CD4-positive, alpha-beta T cell treated with Interleukin-12 subunit alpha and Interleukin-12 subunit beta, for 1 hour (primary cell): ENCODE data around the gene EXOC4.

Experiments
- DNase-seq: peaks from one replicate; pipeline ENCODE4 v3.0.0-alpha.2; 2020

EXOC4 gene

GRCh38 chr7:133504825-133505224 is 251.9 kb downstream of the EXOC4 start:
- DNase-seq: no peak

DNA sequence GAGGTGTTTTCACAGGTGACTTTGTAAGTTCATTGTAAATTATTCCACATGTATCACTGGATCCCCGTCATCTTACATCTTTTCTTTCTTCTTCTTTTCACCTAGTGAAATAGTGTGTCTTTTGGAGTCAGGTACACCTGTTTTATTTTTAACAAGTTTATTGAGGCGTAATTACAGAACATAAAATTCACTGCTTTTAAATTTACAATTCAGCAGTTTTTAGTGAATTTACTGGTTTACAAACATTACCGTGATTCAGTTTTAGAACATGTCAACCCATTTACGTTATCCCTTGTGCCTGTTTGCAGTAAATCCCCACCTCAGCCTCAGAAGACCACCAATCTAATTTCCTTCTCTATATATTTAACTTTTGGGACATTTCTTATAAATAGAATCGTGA is 256.9 kb downstream of the EXOC4 start:
- DNase-seq: no peak

- no peak for DNase-seq
Observed at GRCh38 chr7:133510326-133511055, 257.6 kb downstream of the EXOC4 start.

GRCh38 chr7:133511252-133511651 is 258.4 kb downstream of the EXOC4 start:
- no peak for DNase-seq

- DNase-seq: no peak
Observed at GRCh38 chr7:133511708-133512107, 258.8 kb downstream of the EXOC4 start.

- DNase-seq: no peak
Observed at GRCh38 chr7:133512560-133512959, 259.7 kb downstream of the EXOC4 start.

- no peak for DNase-seq
Observed at GRCh38 chr7:133513608-133514007, 260.7 kb downstream of the EXOC4 start.

DNA sequence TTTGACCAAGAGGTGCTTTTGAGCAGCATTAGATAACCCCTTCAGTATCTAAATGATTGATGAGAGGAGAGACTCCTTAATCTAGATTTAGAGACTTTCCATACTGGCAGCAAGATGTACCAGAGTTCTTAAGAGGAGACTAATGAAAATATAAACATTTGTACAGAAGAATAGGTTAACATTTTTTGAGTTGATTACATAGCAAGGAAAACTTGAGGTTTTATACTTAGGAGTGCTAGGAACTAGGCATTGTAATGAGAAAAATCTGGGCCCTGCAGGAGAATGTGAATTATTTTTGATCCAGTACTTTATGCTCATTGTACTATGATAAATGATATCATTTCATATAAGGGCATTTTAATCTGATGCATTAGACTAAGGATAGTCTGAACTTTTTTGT is 261.7 kb downstream of the EXOC4 start:
- no peak for DNase-seq

DNA sequence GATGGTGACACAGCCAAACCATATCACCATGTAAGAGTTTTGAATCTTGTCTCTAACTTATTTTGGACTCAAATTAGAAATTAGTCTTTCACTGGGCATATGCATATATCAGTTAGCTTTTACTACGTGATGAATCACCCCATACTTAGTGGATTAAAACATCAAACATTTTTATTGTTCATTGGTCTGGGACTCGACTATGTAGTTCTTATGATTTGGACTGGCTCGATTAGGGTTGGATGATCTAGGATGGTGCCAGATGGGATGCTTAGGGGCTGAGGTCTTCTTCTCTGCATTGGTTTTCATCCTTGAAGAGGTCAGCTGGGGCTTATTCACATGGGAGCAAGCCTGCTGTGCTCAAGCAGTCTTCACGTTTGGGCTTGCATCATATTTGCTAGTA is 264.9 kb downstream of the EXOC4 start:
- DNase-seq: no peak

GRCh38 chr7:133518718-133519117 is 265.8 kb downstream of the EXOC4 start:
- DNase-seq: no peak

- no peak for DNase-seq
Observed at GRCh38 chr7:133520248-133520647, 267.4 kb downstream of the EXOC4 start.

DNA sequence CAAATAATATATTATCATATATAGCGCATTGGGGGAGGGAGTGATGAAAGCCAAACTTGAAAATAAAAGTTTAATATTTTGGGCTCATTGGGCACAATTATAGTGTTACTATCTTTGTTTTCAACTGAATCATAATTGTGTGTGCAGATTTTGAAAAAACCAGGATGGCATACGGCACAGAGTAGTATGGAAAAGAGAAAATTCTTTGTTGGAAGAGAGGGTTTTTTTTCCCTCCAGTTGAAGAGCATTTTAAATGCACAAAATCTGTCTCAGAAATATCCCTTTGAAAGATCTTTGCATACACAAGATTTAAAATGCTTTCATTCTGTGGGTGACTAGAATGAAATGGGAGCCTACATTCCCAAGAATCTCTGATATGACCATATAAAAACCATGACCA is 269.6 kb downstream of the EXOC4 start:
- no peak for DNase-seq

- DNase-seq: no peak
Observed at GRCh38 chr7:133528796-133529195, 275.9 kb downstream of the EXOC4 start.

DNA sequence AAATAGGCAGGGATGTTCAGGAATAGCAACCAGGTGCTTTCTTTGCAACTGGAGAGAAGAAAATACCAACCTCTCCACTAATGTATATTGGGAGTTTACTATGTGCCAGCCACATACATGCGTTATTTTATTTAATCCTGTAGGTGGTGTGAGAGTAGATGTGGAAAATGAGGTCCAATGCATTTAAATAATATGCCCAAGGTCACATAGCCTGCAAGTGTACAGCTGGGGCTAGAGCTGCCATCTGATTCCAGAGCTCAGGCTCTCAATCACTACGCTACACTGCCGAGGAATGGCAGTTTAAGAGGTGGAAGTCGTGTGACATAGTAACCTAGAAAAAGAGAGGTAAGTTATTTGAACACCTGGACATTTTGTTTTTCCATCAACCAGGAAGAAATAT is 277.0 kb downstream of the EXOC4 start:
- DNase-seq: no peak

DNA sequence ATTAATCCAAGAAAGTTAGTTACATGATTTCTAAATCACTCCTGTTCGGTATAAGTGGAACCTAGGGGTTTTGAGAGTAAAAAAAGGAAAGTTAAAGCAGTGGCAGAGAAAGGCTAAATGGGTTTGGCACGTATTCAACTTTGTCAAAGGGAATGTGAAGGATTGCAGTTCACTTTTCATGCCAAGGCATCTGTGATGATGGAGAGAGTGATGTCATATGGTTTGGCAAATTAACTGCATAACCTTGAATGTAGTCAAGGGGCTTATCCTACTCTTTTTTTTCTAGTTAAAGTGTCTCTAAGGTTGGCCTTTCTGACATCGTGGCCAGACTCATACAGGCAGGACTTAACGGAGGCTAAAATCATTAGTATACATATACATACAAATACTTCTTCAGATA is 277.8 kb downstream of the EXOC4 start:
- DNase-seq: no peak

GRCh38 chr7:133534816-133535215 is 281.9 kb downstream of the EXOC4 start:
- DNase-seq: no peak

- no peak for DNase-seq
Observed at GRCh38 chr7:133535308-133535707, 282.4 kb downstream of the EXOC4 start.

DNA sequence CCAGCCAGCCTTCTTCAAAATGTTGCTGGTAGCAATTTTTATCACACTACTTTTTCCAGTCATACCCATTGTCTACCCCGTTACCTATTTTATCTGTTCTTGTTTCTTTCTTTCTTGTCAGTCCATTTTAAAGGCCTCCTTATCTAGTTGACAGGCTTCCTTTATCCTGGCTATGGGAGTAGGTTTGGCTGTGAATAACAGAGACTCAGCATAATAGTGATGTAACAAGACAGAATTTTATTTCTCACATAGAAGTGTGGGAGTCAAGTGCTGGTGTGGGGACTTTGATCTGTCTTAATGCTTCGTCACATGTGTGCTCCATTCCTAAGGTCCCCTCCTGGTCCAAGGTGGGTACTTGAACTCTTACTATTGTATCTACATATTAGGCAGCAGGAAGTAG is 283.6 kb downstream of the EXOC4 start:
- no peak for DNase-seq

- no peak for DNase-seq
Observed at GRCh38 chr7:133539016-133539415, 286.1 kb downstream of the EXOC4 start.

DNA sequence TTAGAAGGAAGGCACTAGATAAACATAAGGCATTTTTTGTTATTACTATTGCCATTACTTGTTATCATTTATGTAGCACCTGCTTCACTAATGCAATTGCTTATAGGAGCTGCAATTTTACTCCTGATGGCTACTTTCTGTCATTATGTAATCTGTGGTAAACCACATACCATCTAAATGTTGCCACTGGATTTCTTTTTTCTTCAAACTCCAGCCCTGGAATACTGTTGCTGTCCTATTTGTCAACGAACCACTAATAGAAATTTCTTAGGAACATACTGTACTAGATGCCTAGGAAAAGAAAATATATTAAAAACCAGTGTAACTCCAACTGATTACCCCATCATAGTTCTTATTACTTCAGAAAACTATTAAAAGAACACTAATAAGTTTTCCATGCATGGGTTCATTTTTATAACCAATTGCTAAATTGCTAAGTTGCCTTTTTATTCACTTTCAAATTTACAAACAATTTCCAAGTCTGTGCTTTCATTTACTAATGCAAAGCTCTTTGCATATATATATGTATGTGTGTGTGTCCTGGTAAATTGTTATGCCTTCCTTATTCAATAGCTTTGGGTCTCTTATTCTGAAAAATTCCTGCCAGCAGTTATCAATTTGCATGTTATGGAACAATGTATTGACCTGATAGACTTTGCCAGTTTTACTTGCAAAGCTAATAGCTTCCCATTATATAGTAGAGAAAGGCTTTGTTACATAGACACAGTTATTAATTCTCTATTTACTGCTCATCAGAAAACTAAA is 287.4 kb downstream of the EXOC4 start:
- no peak for DNase-seq

DNA sequence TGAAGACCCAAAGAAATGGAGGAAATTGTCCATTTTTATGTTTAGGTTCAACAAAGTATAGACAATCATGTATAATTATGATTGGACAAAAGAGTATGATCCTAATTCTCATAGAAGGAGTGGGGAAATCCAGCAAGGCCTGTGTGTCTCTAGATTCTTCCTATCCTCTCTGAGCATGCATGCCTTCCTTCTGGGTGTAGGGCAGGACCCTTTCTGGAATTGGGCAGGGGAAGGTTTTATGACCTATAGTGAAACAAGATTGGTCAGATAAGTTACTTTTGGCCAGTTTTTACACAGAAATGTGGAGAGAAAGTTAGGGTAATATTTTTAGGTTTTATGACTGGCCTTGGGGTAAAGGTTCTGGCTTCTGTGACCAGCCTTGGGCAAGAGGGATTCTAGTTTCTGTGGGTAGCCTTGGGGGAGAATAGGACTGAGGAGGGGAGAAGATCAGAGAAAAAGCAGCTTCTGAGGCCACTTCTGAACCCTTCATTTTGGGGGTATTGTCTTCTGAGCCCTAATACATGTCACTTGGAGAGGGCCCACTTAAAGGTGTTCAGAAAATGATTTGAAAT is 289.4 kb downstream of the EXOC4 start:
- DNase-seq: no peak

DNA sequence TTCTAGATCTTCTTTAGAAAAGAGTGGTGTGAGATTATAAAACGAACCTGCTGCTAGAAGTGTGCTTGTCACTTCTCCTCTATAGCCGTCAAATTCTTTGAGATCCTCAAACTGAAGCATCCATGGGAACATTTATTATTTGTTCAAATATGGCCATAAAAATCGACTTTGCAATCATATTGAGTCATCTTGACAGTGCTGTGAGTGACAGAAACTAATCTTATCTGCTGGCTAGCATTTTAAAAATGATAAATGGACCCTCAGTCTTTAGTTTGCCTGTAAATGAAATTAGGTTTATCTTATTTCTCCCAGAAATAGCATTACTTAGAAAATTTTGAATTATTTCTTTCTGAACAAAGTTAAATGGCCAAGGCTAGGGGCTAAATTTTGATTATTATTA is 290.8 kb downstream of the EXOC4 start:
- no peak for DNase-seq

GRCh38 chr7:133545618-133546017 is 292.7 kb downstream of the EXOC4 start:
- no peak for DNase-seq

DNA sequence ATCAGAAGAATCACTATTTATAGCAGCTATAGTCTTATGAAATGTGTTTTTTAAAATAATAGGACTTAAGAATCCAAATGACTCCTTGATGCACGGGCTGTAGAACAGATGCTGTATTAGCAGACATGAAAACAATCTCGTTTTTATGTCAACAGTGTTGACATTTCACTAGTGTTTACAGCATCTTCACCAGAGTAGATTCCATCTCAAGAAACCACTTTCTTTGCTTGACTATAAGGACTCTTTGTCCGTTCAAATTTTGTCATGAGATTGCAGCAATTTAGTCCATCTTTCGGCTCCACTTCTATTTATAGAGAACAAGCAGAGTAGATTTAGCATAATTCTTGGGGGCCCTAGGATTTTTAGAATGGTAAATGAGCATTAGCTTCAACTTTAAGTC is 295.1 kb downstream of the EXOC4 start:
- no peak for DNase-seq
